Muscle of leg (tissue), 11 donors: ENCODE measurements around the gene ARV1. TPM values are rescaled to one million over a fixed set of nuclear protein-coding genes. Genes with fewer than 3 reads are reported as not detected.

Experiments
- DNase-seq: peaks from one replicate; pipeline ENCODE4 v3.0.0; 2013
- H3K27ac ChIP-seq: one replicate; pipeline ENCODE4 v1.5.1; 2013; ENCODE audit warnings: mild to moderate bottlenecking, low read length, control low read depth
- H3K27me3 ChIP-seq: one replicate; pipeline ENCODE4 v1.6.1; 2013; ENCODE audit warnings: low read length; ENCODE audit not compliant: control insufficient read depth, insufficient read depth
- H3K36me3 ChIP-seq: one replicate; pipeline ENCODE4 v1.6.1; 2013; ENCODE audit warnings: low read length; ENCODE audit not compliant: control insufficient read depth, insufficient read depth
- H3K4me1 ChIP-seq: one replicate; pipeline ENCODE4 v1.6.1; 2013; ENCODE audit warnings: low read length; ENCODE audit not compliant: control insufficient read depth, insufficient read depth
- H3K4me3 ChIP-seq: one replicate; pipeline ENCODE4 v1.5.1; 2013; ENCODE audit warnings: low read length, control low read depth
- H3K9me3 ChIP-seq: replicated peaks from 2 replicates; pipeline ENCODE4 v1.6.1; 2013; ENCODE audit warnings: low read depth, low read length; ENCODE audit not compliant: control insufficient read depth
- WGBS: methylation state at CpG from one replicate; pipeline ENCODE4 v1.1.5; 2013; ENCODE audit warnings: missing lambda C conversion rate; ENCODE audit not compliant: insufficient coverage; 5-methylcytosine and 5-hydroxymethylcytosine counted together
- polyA plus RNA-seq, 8 donors: library from polyadenylated mRNA; unstranded; fragments of 120-200 nt; gene quantifications; one replicate each; pipeline versions ENCODE4 v1.2.1 to v1.2.3, GENCODE V29; 2013; ENCODE audit warnings: inconsistent platforms in 1 of 8, low replicate concordance in 1 of 8; ENCODE audit not compliant: insufficient read length in 8 of 8, insufficient read depth in 1 of 8
- total RNA-seq: library from RNA; stranded (reverse); fragments of 120-200 nt; gene quantifications from one replicate; pipeline ENCODE4 v1.2.4, GENCODE V29; 2013

The ARV1 gene
- total and polyA plus RNA-seq, 9 donors, result 11.8 to 17.6 (median 13.7) TPM

DNA sequence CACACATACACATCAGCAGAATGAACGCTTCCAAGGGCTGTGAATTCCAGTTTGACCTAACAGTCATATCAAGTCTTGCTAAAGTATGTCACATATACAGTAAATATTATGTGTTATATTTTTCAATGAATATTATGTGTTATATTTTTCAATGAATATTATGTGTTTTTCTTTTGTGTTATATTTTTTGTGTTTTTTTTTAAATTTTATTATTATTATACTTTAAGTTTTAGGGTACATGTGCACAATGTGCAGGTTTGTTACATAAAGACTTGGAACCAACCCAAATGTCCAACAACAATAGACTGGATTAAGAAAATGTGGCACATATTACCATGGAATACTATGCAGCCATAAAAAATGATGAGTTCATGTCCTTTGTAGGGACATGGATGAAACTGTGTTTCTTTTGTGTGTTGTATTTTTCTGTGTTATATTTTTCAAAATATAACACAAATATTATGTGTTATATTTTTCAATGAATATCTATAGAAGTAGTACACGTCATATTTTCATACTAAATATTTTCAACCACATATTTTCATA is 35.8 kb upstream of the ARV1 start:
- Histone ChIP-seq H3K4me3 (no peak overlapping the region), H3K9me3 (no peaks in the 10 kb centered on the region), H3K27ac (no peak overlapping the region), H3K36me3 (peaks cover 5% of the 10 kb centered on the region), H3K4me1 (no peaks in the 10 kb centered on the region), H3K27me3 (no peaks in the 10 kb centered on the region)
- DNase-seq, result no peak
- WGBS, result no CpG with 5 or more reads among the region's 2 CpGs

DNA sequence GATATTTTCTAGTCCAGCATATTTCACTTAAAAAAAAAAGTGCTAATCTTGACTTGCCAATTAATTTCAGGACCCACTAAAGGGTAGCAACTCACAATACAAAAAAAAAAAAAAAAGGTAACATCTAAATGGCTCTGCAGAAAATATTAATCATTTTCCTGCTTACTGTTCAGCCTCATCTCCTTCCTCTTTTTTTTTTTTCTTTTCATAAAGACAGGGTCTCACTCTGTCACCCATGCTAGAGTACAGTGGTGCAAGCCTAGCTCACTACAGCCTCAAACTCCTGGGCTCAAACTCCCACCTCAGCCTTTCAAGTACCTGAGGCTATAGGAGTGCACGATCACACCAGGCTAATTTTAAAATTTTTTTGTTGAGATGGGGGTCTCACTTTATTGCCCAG is 30.6 kb upstream of the ARV1 start:
- Histone ChIP-seq H3K27ac (no peak overlapping the region), H3K27me3 (no peaks in the 10 kb centered on the region), H3K36me3 (peaks cover 3% of the 10 kb centered on the region), H3K9me3 (no peaks in the 10 kb centered on the region), H3K4me3 (no peak overlapping the region), H3K4me1 (no peaks in the 10 kb centered on the region)
- DNase-seq, result no peak
- no CpG with 5 or more reads among the region's 1 CpG for WGBS

- H3K27ac ChIP-seq, result no peak overlapping the region
These were observed 30.0 kb upstream of the ARV1 start for GRCh38 chr1:230948903-230949302.

DNA sequence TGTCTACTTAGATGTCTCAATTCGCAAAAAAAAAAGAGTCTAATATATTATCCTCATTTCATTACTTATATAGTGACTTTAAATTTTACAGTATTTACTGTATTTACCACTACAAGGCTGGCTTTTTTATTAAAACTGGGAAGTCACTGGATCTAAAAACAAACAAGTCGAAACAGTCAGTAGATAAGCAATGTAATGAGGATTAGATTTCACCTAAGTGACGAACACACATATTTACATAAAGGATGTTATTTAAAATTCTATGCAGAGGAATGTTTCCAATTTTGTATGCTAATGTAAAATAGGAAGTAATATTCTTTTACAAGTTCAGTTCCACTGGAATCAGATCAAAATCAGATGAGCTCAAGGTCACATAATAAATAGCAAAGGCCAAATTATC is 28.5 kb upstream of the ARV1 start:
- WGBS, result no CpG with 5 or more reads among the region's 3 CpGs

More at GRCh38 chr1:230948903-230949302, 30.0 kb upstream of the ARV1 start:
- WGBS, result 71% methylated on average over 2 of the region's 3 CpGs
- Histone ChIP-seq H3K4me1 (no peaks in the 10 kb centered on the region), H3K36me3 (peaks cover 3% of the 10 kb centered on the region), H3K4me3 (no peak overlapping the region), H3K27me3 (no peaks in the 10 kb centered on the region), H3K9me3 (no peaks in the 10 kb centered on the region)
- no peak for DNase-seq

GRCh38 chr1:230957580-230957989 is 21.3 kb upstream of the ARV1 start:
- H3K27me3 ChIP-seq, result no peaks in the 10 kb centered on the region
- no peaks in the 10 kb centered on the region for H3K4me1 ChIP-seq
- no peak overlapping the region for H3K27ac ChIP-seq
- H3K4me3 ChIP-seq, result no peak overlapping the region
- no peak for DNase-seq
- H3K9me3 ChIP-seq, result no peaks in the 10 kb centered on the region
- WGBS, result 95% methylated on average over 2 of the region's 4 CpGs
- H3K36me3 ChIP-seq, result peaks cover 13% of the 10 kb centered on the region

More for the DNA sequence above, 28.5 kb upstream of the ARV1 start:
- no peaks in the 10 kb centered on the region for H3K4me1 ChIP-seq
- no peaks in the 10 kb centered on the region for H3K27me3 ChIP-seq
- no peak overlapping the region for H3K27ac ChIP-seq
- no peaks in the 10 kb centered on the region for H3K36me3 ChIP-seq
- DNase-seq, result no peak
- H3K9me3 ChIP-seq, result no peaks in the 10 kb centered on the region
- no peak overlapping the region for H3K4me3 ChIP-seq

- 100% methylated on average over 1 of the region's 4 CpGs for WGBS
These were observed 20.5 kb upstream of the ARV1 start for GRCh38 chr1:230958370-230958769.

GRCh38 chr1:230964896-230965295 is 14.0 kb upstream of the ARV1 start:
- Histone ChIP-seq H3K9me3 (no peaks in the 10 kb centered on the region), H3K36me3 (no peaks in the 10 kb centered on the region), H3K27ac (no peak overlapping the region), H3K4me3 (no peak overlapping the region), H3K4me1 (no peaks in the 10 kb centered on the region), H3K27me3 (no peaks in the 10 kb centered on the region)
- WGBS, result no CpG with 5 or more reads among the region's 2 CpGs
- DNase-seq, result no peak

More at GRCh38 chr1:230958370-230958769, 20.5 kb upstream of the ARV1 start:
- DNase-seq, result no peak
- Histone ChIP-seq H3K9me3 (no peaks in the 10 kb centered on the region), H3K27ac (no peak overlapping the region), H3K36me3 (peaks cover 13% of the 10 kb centered on the region), H3K4me1 (no peaks in the 10 kb centered on the region), H3K27me3 (no peaks in the 10 kb centered on the region), H3K4me3 (no peak overlapping the region)

DNA sequence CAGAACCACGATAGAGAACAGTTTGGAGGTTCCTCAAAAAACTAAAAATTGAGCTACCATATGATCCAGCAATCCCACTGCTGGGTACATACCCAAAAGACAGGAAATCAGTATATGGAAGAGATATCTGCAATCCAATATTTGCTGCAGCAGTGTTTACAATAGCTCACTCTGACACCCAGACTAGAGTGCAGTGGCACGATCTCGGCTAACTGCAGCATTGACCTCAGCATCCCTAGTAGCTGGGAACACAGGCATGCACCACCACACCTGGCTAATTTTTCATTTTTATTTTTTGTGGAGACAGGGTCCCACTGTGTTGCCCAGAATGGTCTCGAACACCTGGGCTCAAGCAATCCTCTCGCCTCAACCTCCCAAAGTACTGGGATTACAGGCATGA is 13.4 kb upstream of the ARV1 start:
- Histone ChIP-seq H3K36me3 (no peaks in the 10 kb centered on the region), H3K4me1 (no peaks in the 10 kb centered on the region), H3K27me3 (no peaks in the 10 kb centered on the region), H3K27ac (no peak overlapping the region), H3K9me3 (no peaks in the 10 kb centered on the region), H3K4me3 (no peak overlapping the region)
- DNase-seq, result no peak
- WGBS, result 100% methylated on average over 2 of the region's 5 CpGs

DNA sequence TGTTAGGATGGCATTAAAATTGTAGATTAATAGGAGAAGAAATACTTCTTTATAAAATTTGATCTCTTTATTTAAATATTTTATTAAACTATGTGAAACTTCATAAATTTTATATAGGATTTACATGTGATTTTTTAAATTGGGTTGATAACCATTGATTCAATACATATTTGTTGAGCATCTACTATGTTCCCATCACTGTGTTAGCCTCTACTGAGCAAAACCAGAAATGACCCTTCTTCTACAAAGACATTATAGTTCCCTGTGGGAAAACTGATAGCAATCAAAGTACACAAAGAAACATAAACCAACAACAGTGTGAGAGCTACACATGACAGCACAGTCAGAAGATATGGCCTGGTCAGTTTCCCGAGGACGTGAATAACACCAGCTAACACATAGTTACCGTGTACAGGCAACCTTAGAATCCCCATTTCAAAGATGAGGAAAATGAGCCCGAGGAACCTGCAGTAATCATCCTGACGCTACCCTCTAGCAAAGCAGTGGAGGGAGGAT is 12.5 kb upstream of the ARV1 start:
- H3K27ac ChIP-seq, result no peak overlapping the region
- no peaks in the 10 kb centered on the region for H3K27me3 ChIP-seq
- no peaks in the 10 kb centered on the region for H3K9me3 ChIP-seq
- DNase-seq, result no peak
- H3K4me3 ChIP-seq, result no peak overlapping the region
- 100% methylated on average over 2 of the region's 5 CpGs for WGBS
- no peaks in the 10 kb centered on the region for H3K36me3 ChIP-seq
- H3K4me1 ChIP-seq, result no peaks in the 10 kb centered on the region

DNA sequence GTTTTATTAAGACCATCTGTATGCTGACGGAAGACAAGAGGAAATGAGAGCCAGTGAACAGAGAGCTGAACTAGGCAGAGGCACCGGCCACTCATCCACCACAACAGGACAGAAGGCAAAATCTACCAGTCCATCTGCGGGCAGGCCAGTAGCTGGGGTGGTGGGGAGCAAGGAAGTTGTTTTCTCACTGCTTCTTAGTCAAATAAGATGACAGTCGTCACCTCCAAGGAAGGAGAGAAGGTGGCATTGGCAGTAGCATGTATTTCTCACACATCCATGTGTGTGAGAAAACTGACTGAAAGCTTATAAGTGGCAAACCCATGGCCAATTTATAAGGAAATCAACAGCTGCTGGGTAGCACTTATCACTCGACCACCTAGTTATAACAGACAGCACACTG is 8.5 kb upstream of the ARV1 start:
- Histone ChIP-seq H3K4me1 (no peaks in the 10 kb centered on the region), H3K27me3 (no peaks in the 10 kb centered on the region), H3K4me3 (no peak overlapping the region), H3K27ac (no peak overlapping the region), H3K36me3 (no peaks in the 10 kb centered on the region), H3K9me3 (no peaks in the 10 kb centered on the region)
- DNase-seq, result no peak
- WGBS, result no CpG with 5 or more reads among the region's 5 CpGs

DNA sequence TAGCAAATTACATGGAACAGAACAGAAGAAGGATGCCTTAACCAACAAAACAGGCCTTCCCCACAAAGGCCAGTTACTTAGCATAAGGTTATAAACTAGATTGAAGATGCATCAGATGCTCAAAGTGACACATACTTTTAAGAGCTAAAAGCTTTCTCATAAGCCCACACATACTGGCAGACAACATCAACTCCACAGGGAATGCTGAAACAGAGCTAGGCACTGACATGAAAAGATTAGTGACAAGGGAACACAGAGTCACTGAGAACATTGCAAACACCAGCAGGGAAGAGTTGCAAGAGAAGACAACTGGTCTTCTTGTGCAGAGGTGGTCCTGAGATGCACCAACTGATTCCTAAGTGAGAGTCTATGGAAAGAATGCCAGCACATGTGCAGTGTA is 7.1 kb upstream of the ARV1 start:
- Histone ChIP-seq H3K27ac (no peak overlapping the region), H3K9me3 (no peaks in the 10 kb centered on the region), H3K4me1 (peaks cover 11% of the 10 kb centered on the region), H3K4me3 (no peak overlapping the region), H3K27me3 (no peaks in the 10 kb centered on the region), H3K36me3 (peaks cover 8% of the 10 kb centered on the region)
- no peak for DNase-seq
